ENCODE data around the gene UXS1.
A peak's percentile ranks its signal among the peaks of the same experiment; 100 is the strongest.
"Not testable (repeated sequence)": the region's sequence is repeated elsewhere in the genome, so short reads cannot be mapped to it uniquely, and the experiment has no call there.

The UXS1 gene

DNA sequence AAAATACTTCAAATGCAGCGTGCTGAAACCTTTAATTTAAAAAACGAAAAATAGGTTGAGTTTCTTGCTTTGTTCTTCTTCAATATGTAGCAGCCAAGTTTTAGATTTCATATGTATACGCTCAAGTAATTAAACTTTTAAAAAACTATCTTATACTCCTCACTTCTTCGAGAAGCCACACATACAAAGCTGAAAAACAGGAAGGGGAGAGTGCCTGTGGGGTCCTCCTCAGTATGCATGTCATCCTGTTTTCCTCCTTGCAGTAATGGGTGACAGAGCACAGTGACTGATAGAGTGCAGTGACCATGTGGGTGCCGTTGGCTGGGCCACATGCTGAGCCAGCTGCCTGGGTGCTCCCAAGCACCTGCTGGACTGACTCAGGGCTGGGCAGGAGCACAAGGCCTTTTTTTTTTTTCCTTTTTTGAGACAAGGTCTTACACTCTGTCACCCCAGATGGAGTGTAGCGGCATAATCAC lies 33.3 kb downstream of the UXS1 start:
- no peak for DNase-seq

- no peak for DNase-seq
Observed at GRCh38 chr2:106159866-106160785, 34.0 kb downstream of the UXS1 start.

DNA sequence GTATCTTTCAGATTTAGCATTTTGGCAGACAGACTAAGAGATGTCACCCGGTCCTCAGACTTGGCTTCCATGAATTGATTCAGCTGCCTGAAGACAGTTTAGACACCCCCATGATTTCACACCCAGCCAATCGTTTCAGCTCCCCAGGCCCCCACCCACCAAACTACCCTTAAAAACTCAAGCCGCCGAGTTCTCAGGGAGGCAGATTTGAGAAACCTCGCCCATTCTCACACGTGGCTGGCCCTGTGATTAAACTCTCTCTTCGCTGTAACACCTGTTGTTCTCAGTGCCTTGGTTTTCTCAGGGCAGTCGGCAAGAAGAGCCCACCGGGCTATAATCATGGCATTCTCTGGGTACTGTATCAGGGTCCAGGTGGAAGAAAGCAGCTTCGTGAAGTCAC lies 35.2 kb downstream of the UXS1 start:
- DNase-seq, result no peak

GRCh38 chr2:106158131-106158530 lies 36.0 kb downstream of the UXS1 start:
- no peak for DNase-seq

DNA sequence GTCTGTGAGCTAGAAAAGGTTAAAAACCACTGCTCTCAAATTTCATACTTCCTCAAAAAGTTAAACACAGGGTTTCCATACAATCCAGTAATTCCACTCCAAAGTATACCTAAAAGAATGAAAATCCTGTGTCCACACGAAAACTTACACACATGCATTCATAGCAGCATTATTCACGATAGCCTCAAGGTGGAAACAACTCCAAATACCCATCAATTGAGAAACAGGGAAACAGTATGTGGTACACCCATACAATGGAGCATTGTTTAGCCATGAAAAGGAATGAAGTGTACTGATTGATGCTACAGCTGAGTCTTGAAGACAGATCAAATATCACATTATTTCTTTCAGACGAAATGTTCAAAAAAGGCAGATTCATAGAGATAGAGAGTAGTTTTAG lies 36.7 kb downstream of the UXS1 start:
- DNase-seq, result no peak

- DNase-seq, result no peak
Observed at GRCh38 chr2:106156305-106157296, 37.5 kb downstream of the UXS1 start.

- DNase-seq, result no peak
Observed at GRCh38 chr2:106153781-106154180, 40.3 kb downstream of the UXS1 start.

DNA sequence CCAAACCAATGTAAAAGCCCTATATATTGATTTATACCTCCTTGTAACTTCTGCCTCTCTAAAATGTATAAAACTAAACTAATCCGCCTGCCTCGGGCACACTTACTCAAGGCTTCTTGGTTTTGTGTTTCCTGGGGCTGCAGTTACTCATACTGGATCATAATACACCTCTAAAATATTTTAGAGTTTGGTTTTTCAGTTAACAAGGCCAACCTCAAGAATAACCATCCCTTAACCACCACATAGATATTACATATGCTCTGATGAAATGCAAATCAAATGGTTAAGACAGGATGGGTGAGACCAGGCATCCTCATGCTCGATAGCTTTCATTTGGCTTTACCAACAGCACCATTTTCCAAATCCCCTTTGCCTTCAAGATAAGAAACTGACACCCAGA lies 46.4 kb downstream of the UXS1 start:
- DNase-seq, result peak; percentile 13

DNA sequence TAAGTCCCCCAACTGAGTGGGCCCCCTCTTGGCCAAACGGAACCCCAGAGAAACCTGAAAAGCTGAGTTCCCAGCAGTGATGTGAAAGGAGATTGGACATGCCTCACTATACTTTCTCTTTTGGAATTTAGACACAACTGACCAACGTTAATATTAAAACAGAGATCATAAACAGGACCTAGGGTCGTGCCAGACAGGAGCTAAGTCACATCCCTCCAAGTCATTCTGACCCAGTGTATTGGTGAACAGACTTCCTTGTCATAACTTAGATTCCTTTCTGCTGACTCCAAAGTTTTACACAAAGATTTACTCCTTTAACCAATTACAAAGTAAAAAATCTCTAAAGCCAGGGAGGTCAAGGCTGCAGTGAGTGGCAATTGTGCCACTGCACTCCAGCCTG lies 46.9 kb downstream of the UXS1 start:
- DNase-seq, result peak; percentile 68

DNA sequence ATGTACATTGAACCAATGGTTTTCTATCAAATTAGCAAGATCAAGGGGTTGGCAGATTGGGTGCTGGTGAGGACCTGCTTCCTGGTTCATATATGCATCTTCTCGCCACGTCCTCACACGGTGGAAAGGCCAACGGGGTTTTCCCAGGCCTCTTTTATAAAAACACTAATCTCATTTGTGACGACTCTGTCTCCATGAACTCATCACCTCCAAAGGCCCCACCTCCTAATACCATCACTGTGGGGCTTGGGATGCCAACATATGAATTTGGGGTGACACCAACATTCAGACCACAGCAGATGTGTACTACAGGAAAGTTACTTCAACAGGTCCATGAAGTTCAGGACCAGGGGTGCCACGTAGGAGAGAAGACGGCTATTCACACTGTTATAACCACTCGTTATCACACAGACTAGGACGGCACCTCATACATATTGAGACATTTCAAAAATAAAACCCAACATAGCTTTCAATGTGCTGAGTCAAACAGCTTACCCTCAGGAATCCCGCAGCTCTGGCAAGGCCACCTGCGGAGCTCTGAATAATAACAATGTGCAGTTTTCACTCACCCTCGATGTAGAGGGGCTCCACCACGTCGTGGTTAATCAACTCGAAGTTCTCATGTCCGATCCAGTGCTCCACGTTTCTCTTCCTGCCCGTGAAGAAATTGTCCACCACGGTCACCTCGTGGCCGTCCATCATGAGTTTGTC lies 49.3 kb downstream of the UXS1 start:
- no peak for DNase-seq

DNA sequence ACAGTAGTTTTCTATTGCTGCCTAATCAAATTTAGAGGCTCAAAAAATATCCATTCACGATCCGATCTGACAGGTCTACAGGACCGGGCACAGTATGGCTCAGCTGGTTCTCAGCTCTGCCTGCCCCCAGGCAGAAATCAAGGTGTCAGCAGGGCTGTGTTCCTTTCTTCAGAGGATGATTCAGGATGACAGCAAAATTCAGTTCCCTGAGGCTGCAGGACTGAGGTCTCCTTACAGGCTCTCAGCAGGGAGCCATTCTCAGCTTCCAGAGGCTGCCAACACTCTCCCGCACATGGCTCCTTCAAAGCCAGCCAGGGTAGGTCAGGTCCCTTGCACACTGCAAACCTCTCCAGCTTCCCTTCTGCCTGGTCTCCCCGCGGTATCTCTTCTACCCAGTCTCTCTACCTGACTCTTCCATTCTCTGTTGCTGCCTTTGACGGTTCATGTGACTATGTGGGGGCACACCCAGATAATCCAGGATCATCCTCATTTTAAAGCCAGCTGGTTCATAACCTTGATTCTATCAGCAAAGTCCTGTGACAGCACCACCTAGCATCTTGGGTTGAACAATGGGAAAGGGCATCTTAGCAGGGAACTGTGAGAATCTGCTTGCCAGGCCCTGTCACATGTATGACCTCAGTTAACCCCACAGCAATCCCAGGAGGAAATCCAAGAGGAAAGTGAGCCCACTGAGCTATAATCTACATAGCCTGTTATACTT lies 50.4 kb downstream of the UXS1 start:
- no peak for DNase-seq

- no peak for DNase-seq
Observed at GRCh38 chr2:106142683-106143082, 51.4 kb downstream of the UXS1 start.

DNA sequence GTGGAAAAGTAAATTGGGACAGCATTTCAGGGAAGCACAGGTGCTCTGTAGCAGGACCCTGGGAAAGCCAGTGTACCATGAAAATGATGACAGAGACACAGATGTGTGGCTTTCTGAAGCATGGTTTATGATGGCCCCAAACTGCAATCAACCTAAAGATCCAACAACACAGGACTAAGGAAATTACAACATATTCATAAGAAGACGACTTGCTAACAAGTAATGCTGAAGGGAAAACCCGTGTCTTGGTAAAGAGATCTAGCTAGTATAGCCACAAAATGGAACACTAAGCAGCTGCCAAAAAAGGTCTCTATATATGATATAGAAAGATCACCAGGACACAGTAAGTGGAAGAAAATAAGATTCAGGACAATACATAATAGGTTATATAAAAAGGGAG lies 53.2 kb downstream of the UXS1 start:
- no peak for DNase-seq

DNA sequence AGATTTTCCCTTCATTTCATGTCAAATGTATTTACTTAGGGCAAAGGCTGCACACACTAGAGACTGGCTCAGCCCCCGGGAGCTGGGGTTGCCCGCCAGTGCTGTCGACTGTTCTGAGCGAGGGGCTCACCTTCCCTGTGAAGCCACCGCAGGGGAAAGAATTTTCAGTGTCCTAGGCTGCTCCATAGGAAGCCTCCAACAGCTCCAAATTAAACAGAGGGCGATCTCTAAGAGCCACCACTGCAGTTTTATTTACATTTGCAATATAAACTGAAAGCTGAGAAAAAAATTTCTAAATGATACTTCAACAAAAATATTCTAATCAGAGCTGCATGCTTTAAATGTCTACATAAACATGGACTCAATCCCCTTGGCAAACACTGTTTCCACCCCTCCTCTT lies 54.0 kb downstream of the UXS1 start:
- no peak for DNase-seq

DNA sequence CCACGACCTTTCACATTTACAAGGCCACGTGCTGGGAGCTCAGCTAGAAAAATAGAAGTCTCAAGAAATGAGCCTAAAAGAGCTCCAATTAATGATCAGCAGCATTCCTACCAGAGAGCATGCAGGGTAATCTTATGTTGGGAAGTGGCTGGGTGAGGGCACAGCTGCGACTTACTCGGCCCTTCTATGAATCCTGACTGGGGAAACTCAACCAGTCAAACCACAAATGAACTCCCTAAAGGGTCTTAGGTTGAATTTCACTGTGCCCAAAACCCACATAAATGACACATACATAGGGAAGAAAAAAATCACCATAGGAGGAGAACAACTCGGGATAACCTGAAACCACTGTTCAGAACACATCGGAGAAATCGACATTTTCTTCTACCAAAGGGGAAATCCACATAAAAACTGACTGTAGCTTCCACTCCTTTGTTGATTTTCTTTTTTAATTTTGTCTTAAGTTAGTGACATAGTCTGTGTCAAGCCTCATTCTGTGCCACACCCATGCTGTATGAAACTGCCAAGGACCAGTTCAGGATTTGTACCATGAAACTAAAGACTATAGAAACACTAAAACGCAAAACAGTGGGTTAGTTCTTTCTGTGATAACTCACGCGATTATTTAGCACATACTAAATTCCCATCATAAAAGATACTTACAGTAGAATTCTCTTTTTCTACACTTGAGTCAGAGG lies 54.7 kb downstream of the UXS1 start:
- DNase-seq, result no peak

- no peak for DNase-seq
Observed at GRCh38 chr2:106138543-106139237, 55.4 kb downstream of the UXS1 start.

- no peak for DNase-seq
Observed at GRCh38 chr2:106137731-106138521, 56.2 kb downstream of the UXS1 start.

GRCh38 chr2:106131192-106131591 lies 62.9 kb downstream of the UXS1 start:
- DNase-seq, result not testable (repeated sequence)

GRCh38 chr2:106130251-106130998 lies 63.7 kb downstream of the UXS1 start:
- DNase-seq, result no peak
